Measurements from ENCODE around the gene MAPK8.

Gene MAPK8

DNA sequence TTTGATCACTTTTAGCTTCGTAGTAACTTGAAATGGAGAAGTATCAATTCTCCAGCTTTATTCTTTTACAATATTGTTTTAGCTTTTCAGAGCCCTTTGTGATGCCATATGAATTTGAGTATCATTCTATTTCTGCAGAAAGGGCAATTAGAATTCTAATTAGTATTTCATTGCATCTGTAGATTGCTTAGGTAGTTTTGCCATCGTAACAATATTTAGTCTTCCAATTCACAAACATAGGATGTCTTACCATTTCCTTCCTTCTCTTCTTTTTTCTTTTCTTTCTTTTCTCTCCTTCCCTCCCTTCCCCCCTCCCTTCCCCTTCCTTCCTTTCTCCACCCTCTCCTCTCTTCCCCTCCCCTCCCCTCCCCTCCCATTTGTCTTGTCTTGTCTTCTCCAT lies 105.0 kb downstream of the MAPK8 start:
- no peak overlapping the region for H3K4me3 ChIP-seq (IDR thresholded peaks at IDR 0.05; ENCODE audit: insufficient read depth, low read depth, low read length)
- no peaks in the 10 kb centered on the region for H4K20me1 ChIP-seq (ENCODE audit: insufficient read depth)
- no peaks in the 10 kb centered on the region for H3K79me2 ChIP-seq (ENCODE audit: insufficient read depth, low read depth)
- no peak overlapping the region for H3K27ac ChIP-seq
- no peaks in the 10 kb centered on the region for H3K36me3 ChIP-seq (ENCODE audit: insufficient read depth)
- no peaks in the 10 kb centered on the region for H3K27me3 ChIP-seq (ENCODE audit: insufficient read depth, low read depth)
- no peak overlapping the region for H3K4me2 ChIP-seq
- no peak overlapping the region for H3K9ac ChIP-seq
- TF ChIP-seq, protein P1, sequence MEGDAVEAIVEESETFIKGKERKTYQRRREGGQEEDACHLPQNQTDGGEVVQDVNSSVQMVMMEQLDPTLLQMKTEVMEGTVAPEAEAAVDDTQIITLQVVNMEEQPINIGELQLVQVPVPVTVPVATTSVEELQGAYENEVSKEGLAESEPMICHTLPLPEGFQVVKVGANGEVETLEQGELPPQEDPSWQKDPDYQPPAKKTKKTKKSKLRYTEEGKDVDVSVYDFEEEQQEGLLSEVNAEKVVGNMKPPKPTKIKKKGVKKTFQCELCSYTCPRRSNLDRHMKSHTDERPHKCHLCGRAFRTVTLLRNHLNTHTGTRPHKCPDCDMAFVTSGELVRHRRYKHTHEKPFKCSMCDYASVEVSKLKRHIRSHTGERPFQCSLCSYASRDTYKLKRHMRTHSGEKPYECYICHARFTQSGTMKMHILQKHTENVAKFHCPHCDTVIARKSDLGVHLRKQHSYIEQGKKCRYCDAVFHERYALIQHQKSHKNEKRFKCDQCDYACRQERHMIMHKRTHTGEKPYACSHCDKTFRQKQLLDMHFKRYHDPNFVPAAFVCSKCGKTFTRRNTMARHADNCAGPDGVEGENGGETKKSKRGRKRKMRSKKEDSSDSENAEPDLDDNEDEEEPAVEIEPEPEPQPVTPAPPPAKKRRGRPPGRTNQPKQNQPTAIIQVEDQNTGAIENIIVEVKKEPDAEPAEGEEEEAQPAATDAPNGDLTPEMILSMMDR (conservative IDR thresholded peaks at IDR 0.05; ENCODE audit: low read depth, low read length): no peak
- H3K4me1 ChIP-seq (ENCODE audit: low read depth, poor library complexity, severe bottlenecking): no peaks in the 10 kb centered on the region
- H2AFZ ChIP-seq (ENCODE audit: low read depth): no peak overlapping the region

DNA sequence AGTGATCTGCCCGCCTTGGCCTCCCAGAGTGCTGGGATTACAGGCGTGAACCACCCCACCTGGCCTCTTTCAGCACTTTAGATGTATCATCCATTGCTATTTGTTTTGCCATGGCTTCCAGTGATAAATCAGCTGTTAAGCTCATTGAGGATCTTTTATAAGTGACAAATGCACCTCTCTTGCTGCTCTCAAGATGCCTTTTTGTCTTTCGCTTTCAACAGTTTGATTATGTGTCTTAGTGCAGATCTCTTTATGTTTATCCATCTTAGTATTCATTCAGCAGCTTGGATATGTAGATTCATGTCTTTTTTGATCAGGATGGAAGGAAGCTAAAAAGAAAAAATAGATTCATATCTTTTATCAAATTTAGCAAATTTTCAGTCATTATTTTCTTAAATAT lies 105.6 kb downstream of the MAPK8 start:
- H2AFZ ChIP-seq (ENCODE audit: low read depth): no peak overlapping the region
- TF ChIP-seq, protein P1 (conservative IDR thresholded peaks at IDR 0.05; ENCODE audit: low read depth, low read length): no peak
- no peaks in the 10 kb centered on the region for H3K27me3 ChIP-seq (ENCODE audit: insufficient read depth, low read depth)
- no peaks in the 10 kb centered on the region for H4K20me1 ChIP-seq (ENCODE audit: insufficient read depth)
- H3K4me1 ChIP-seq (ENCODE audit: low read depth, poor library complexity, severe bottlenecking): no peaks in the 10 kb centered on the region
- no peak overlapping the region for H3K4me3 ChIP-seq (IDR thresholded peaks at IDR 0.05; ENCODE audit: insufficient read depth, low read depth, low read length)
- H3K36me3 ChIP-seq (ENCODE audit: insufficient read depth): no peaks in the 10 kb centered on the region
- H3K27ac ChIP-seq: no peak overlapping the region
- H3K4me2 ChIP-seq: no peak overlapping the region
- H3K79me2 ChIP-seq (ENCODE audit: insufficient read depth, low read depth): no peaks in the 10 kb centered on the region
- no peak overlapping the region for H3K9ac ChIP-seq

- Histone ChIP-seq H3K27me3 (ENCODE audit: insufficient read depth, low read depth) (no peaks in the 10 kb centered on the region), H2AFZ (ENCODE audit: low read depth) (no peak overlapping the region), H3K36me3 (ENCODE audit: insufficient read depth) (no peaks in the 10 kb centered on the region), H3K79me2 (ENCODE audit: insufficient read depth, low read depth) (no peaks in the 10 kb centered on the region), H3K4me2 (no peak overlapping the region), H4K20me1 (ENCODE audit: insufficient read depth) (no peaks in the 10 kb centered on the region), H3K4me3 (IDR thresholded peaks at IDR 0.05; ENCODE audit: insufficient read depth, low read depth, low read length) (no peak overlapping the region), H3K4me1 (ENCODE audit: low read depth, poor library complexity, severe bottlenecking) (no peaks in the 10 kb centered on the region), H3K9ac (no peak overlapping the region), H3K27ac (no peak overlapping the region)
- TF ChIP-seq, protein P1 (conservative IDR thresholded peaks at IDR 0.05; ENCODE audit: low read depth, low read length): no peak
Measured at GRCh38 chr10:48412933-48413332, 106.5 kb downstream of the MAPK8 start.

DNA sequence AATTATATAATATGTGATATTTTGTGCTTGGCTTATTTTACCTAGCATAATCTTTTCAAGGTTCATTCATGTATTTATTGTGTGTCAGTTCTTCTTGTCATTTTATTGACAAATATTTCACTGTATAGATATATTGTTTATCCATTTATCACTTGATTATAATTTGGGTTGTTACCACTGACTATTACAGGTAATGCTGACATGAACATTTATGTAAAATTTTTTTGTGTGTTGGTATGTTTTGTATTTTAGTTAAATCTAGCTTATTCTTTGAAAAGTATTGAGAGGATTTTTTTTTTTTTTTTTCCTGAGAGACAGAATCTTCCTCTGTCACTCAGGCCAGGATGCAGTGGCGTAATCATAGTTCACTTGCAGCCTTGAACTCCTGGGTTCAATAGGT lies 107.7 kb downstream of the MAPK8 start:
- Histone ChIP-seq H3K4me1 (ENCODE audit: low read depth, poor library complexity, severe bottlenecking) (no peaks in the 10 kb centered on the region), H3K36me3 (ENCODE audit: insufficient read depth) (no peaks in the 10 kb centered on the region), H2AFZ (ENCODE audit: low read depth) (no peak overlapping the region), H3K27ac (no peak overlapping the region), H3K79me2 (ENCODE audit: insufficient read depth, low read depth) (no peaks in the 10 kb centered on the region), H3K4me2 (no peak overlapping the region), H3K27me3 (ENCODE audit: insufficient read depth, low read depth) (no peaks in the 10 kb centered on the region), H3K9ac (no peak overlapping the region), H3K4me3 (IDR thresholded peaks at IDR 0.05; ENCODE audit: insufficient read depth, low read depth, low read length) (no peak overlapping the region), H4K20me1 (ENCODE audit: insufficient read depth) (no peaks in the 10 kb centered on the region)
- TF ChIP-seq, protein P1 (conservative IDR thresholded peaks at IDR 0.05; ENCODE audit: low read depth, low read length): no peak

Measured in KMS-11 (cell line).